Measurements from ENCODE around the gene PHLDA2.

PHLDA2 gene

DNA sequence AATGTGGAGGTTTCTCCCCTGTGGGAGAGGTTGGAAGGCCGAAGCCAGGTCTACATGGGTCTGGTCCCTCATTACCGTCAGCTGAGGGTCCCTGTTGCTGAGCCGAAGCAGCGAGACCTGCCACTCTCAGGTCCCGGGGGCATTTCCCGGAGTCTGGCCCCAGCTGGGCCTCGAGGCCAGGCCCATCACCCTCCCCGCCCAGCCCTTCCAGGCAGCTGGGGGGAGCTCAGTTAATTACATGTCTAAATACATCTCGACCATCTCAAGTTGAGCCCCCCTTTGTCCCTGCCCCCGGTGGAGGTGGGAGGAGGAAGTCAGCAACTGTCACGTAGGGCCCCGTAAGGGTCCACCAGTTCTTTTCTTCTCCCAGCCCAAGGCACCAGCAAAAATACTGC, 47.2 kb downstream of the PHLDA2 start:
- no peak for DNase-seq (ENCODE audit: low read depth in 2 of 2)

DNA sequence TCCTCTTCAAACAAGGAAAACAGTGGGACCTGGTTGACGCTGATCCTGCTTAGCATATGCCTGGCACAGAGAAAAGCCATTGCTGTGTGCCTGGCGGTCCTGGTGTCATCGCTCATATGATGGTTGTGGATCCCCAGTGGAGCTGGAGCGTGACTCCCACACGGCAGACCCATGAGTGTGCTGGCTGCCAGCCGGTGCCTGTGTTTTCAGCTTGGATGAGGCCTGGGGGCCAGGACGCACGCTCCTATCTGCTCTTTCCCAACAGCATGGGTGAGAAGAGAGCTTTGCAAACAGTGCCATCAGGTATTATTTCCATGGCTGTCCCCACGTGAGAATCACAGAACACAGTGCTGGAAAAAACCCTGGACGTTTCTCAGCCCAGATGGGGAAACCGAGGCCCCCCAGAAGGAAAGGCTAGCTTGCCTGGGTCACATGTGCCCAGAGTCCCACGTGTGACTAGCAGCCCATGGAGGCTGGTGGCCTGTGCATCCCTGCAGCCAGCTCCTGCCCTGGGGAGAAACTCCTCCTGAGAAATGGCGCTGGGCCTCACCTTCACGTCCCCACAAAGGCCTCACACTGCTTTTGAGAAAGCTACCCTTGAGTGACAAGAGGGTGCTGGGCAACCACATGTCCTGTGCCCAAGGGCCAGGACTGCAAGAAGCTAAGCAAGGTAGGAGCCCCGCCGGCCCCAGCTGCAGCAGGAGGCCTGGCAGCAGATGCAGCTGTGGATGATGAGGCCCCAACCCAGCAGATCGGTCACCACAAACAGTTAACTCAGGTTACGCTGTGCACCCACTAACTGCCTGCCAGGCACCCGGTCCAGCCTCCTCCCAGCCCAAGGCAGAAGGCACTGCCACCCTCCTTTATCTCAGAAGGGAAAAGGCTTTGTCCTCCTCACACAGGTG, 47.9 kb downstream of the PHLDA2 start:
- no peak for DNase-seq (ENCODE audit: low read depth in 2 of 2)

DNA sequence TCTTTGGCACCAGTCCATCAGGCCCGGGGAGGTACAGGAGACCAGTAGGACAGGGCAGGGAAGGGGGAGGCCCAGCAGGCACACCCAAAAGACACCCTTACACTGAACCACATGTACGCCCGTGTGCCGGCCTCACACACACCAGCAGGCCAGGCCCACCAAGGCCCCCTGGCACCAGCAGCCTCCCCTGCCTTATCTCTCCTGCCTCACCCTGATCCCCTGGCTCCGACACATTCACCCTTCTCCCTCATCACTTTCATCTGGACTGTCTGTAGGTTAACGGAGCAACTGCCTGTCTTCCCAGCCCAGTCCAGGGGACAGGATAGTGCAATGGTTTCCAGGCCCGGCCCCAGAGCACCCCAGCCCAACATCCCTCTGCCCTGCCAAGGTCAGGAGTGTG, 48.6 kb downstream of the PHLDA2 start:
- no peak for DNase-seq (ENCODE audit: low read depth in 2 of 2)

DNA sequence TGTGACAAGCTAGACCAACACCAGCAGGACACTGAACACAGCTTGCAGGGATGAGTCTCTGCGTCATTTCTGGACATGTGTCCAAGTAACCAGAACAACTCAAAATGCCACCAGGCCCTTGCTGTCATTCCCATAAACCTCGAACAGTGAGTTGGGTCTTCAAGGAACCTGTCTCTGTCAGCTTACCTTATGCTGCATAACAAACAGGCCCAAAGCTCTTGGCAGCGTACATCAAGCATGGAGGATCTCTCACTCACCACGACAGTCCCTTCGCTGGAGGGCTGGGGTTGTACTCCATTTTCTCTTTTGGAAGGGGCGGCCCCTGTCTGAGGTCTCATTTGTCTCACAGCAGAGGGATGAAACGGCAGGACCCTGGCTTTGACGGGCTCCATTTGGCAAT, 50.4 kb downstream of the PHLDA2 start:
- no peak for DNase-seq (ENCODE audit: low read depth in 2 of 2)
